IMR-90 (cell line): ENCODE data around the gene STAT1. TPM values are rescaled to one million over a fixed set of nuclear protein-coding genes. Genes with fewer than 3 reads are reported as not detected.
A peak's percentile ranks its signal among the peaks of the same experiment; 100 is the strongest.

Source experiments
- ATAC-seq: fragments of 200-7000 bp; cut with Tn5 transposase; 2 replicates; pipeline ENCODE4 v1.9.1; 2020; ENCODE audit warnings: low read depth, mild to moderate bottlenecking, moderate library complexity
- BruUV-seq: library from RNA; stranded (reverse); fragments of 400-500 nt; replicated peaks from 2 replicates; lab custom pipeline; 2021; lab: Mats Ljungman, UMichigan
- CTCF ChIA-PET: fragments of 300-600 bp; formaldehyde crosslinking; extraction: SDS; loops from one replicate; lab custom pipeline; 2021; ENCODE audit warnings: antibody characterized with exemption; lab: Yijun Ruan, JAX
- POLR2A ChIA-PET: fragments of 300-600 bp; sonication (Branson Sonifier 250); formaldehyde crosslinking; loops from one replicate; lab custom pipeline; 2022; ENCODE audit warnings: antibody characterized with exemption; ENCODE audit not compliant: unreplicated experiment; lab: Charles Lee
- DNase-seq: peaks from one replicate; pipeline ENCODE4 v3.0.0; 2013
- H2AFZ ChIP-seq: replicated peaks from 2 replicates; pipeline ENCODE3; 2013; ENCODE audit warnings: low read length, mild to moderate bottlenecking; ENCODE audit not compliant: poor library complexity
- H2AK5ac ChIP-seq: 2 replicates; pipeline ENCODE4 v1.6.1; 2013; ENCODE audit warnings: low read depth, low read length, inconsistent platforms
- H2AK9ac ChIP-seq: replicated peaks from 2 replicates; pipeline ENCODE3; 2013; ENCODE audit warnings: mild to moderate bottlenecking, low read depth, low read length, moderate library complexity; ENCODE audit not compliant: poor library complexity
- H2BK120ac ChIP-seq: 2 replicates; pipeline ENCODE4 v1.6.1; 2013; ENCODE audit warnings: low read depth, low read length, inconsistent platforms
- H2BK15ac ChIP-seq: 3 replicates; pipeline ENCODE4 v1.6.1; 2013; ENCODE audit warnings: low read depth, low read length, inconsistent platforms
- H2BK20ac ChIP-seq: 2 replicates; pipeline ENCODE4 v1.6.1; 2013; ENCODE audit warnings: low read depth, mild to moderate bottlenecking, inconsistent platforms, low read length, moderate library complexity
- H2BK5ac ChIP-seq: 2 replicates; pipeline ENCODE4 v1.6.1; 2013; ENCODE audit warnings: mild to moderate bottlenecking, low read depth, low read length, inconsistent platforms; ENCODE audit not compliant: poor library complexity, severe bottlenecking
- H3K14ac ChIP-seq: replicated peaks from 2 replicates; pipeline ENCODE4 v1.6.1; 2013; ENCODE audit warnings: low read depth, low read length, inconsistent platforms
- H3K18ac ChIP-seq: 2 replicates; pipeline ENCODE4 v1.6.1; 2013; ENCODE audit warnings: low read depth, low read length, control low read depth
- H3K23ac ChIP-seq: 2 replicates; pipeline ENCODE4 v1.6.1; 2013; ENCODE audit warnings: low read depth, low read length, inconsistent platforms
- H3K27ac ChIP-seq: 2 replicates; pipeline ENCODE4 v1.5.1; 2013; ENCODE audit warnings: mild to moderate bottlenecking, control low read depth, low read length; ENCODE audit not compliant: insufficient read depth
- H3K27me3 ChIP-seq: 2 replicates; pipeline ENCODE4 v1.6.1; 2013; ENCODE audit warnings: low read length; ENCODE audit not compliant: control insufficient read depth, insufficient read depth
- H3K36me3 ChIP-seq: 2 replicates; pipeline ENCODE4 v1.6.1; 2013; ENCODE audit warnings: low read length, mixed read lengths; ENCODE audit not compliant: control insufficient read depth, insufficient read depth
- H3K4ac ChIP-seq: 2 replicates; pipeline ENCODE4 v1.6.1; 2013; ENCODE audit warnings: low read depth, low read length, inconsistent platforms
- H3K4me1 ChIP-seq: 2 replicates; pipeline ENCODE4 v1.6.1; 2013; ENCODE audit warnings: low read length, mixed read lengths; ENCODE audit not compliant: control insufficient read depth, insufficient read depth
- H3K4me2 ChIP-seq: 2 replicates; pipeline ENCODE4 v1.6.1; 2013; ENCODE audit warnings: low read depth, mild to moderate bottlenecking, control low read depth, low read length, moderate library complexity
- H3K4me3 ChIP-seq: 2 replicates; pipeline ENCODE4 v1.5.1; 2013; ENCODE audit warnings: low read depth, mild to moderate bottlenecking, control low read depth, low read length, moderate library complexity; ENCODE audit not compliant: insufficient read depth
- H3K56ac ChIP-seq: 2 replicates; pipeline ENCODE4 v1.6.1; 2013; ENCODE audit warnings: low read length, inconsistent platforms; ENCODE audit not compliant: insufficient read depth; ENCODE audit errors: extremely low read depth
- H3K79me1 ChIP-seq, 2 experiments: 2 replicates each; pipeline ENCODE4 v1.6.1; 2013; ENCODE audit warnings: low read length in 2 of 2, inconsistent platforms in 1 of 2, low read depth in 1 of 2
- H3K9ac ChIP-seq: 2 replicates; pipeline ENCODE4 v1.6.1; 2013; ENCODE audit warnings: low read depth, low read length, control low read depth
- H3K9me1 ChIP-seq: 2 replicates; pipeline ENCODE4 v1.6.1; 2013; ENCODE audit warnings: low read length, inconsistent platforms; ENCODE audit not compliant: insufficient read depth
- H3K9me3 ChIP-seq: 2 replicates; pipeline ENCODE4 v1.6.1; 2013; ENCODE audit warnings: low read length; ENCODE audit not compliant: control insufficient read depth, insufficient read depth
- H4K20me1 ChIP-seq: 2 replicates; pipeline ENCODE4 v1.6.1; 2013; ENCODE audit warnings: low read length, inconsistent platforms; ENCODE audit not compliant: insufficient read depth
- H4K5ac ChIP-seq: 2 replicates; pipeline ENCODE4 v1.6.1; 2013; ENCODE audit warnings: mild to moderate bottlenecking, low read depth, low read length, control low read depth
- H4K8ac ChIP-seq, 2 experiments: 2 replicates each; pipeline ENCODE4 v1.6.1; 2013; ENCODE audit warnings: low read depth in 2 of 2, low read length in 2 of 2, control low read depth in 1 of 2, inconsistent platforms in 1 of 2
- H4K91ac ChIP-seq: 2 replicates; pipeline ENCODE4 v1.6.1; 2013; ENCODE audit warnings: low read depth, low read length, inconsistent platforms; ENCODE audit not compliant: insufficient read depth
- CEBPB ChIP-seq: IDR thresholded peaks from 2 replicates; pipeline ENCODE4 v1.6.1; 2012; ENCODE audit warnings: low read depth, low read length, improper control_type of control experiment
- CTCF ChIP-seq: conservative IDR thresholded peaks from 2 replicates; pipeline ENCODE4 v1.5.1; 2012; ENCODE audit warnings: mild to moderate bottlenecking, low read depth, low read length, improper control_type of control experiment
- FOS ChIP-seq: fragments of 150-350 bp; IDR thresholded peaks from 2 replicates; pipeline ENCODE4 v1.6.1; 2016; ENCODE audit warnings: low read depth, low read length
- MXI1 ChIP-seq: IDR thresholded peaks from 2 replicates; pipeline ENCODE4 v1.6.1; 2012; ENCODE audit warnings: low read depth, mild to moderate bottlenecking, low read length, moderate library complexity, borderline replicate concordance
- NFE2L2 ChIP-seq: fragments of 150-350 bp; IDR thresholded peaks from 2 replicates; pipeline ENCODE4 v1.6.1; 2016; ENCODE audit warnings: low read depth, mild to moderate bottlenecking, low read length
- POLR2A ChIP-seq: IDR thresholded peaks from 2 replicates; pipeline ENCODE4 v1.6.1; 2012; ENCODE audit warnings: mild to moderate bottlenecking, low read depth, low read length
- RAD21 ChIP-seq: IDR thresholded peaks from 2 replicates; pipeline ENCODE4 v1.6.1; 2012; ENCODE audit warnings: low read length, improper control_type of control experiment
- SMC3 ChIP-seq: fragments of 150-350 bp; IDR thresholded peaks from 2 replicates; pipeline ENCODE4 v1.6.1; 2016; ENCODE audit warnings: low read depth, mild to moderate bottlenecking, antibody characterized with exemption, low read length, moderate library complexity
- WGBS, 2 experiments: methylation state at CpG; one replicate each; pipeline versions ENCODE4 v1.1.5 to v1.1.7; 2013; ENCODE audit warnings: missing lambda C conversion rate in 2 of 2; ENCODE audit not compliant: insufficient read length in 1 of 2; ENCODE audit errors: extremely low coverage in 2 of 2; 5-methylcytosine and 5-hydroxymethylcytosine counted together
- dilution Hi-C: fragments of 300-500 bp; cut with HindIII; formaldehyde crosslinking; loops from one replicate; pipeline ENCODE4 v1.14.3; 2018; ENCODE audit warnings: low sequenced_read_pairs; ENCODE audit not compliant: unreplicated experiment
- in situ Hi-C: fragments of 300-500 bp; cut with MboI; formaldehyde crosslinking; loops from 3 replicates; pipeline ENCODE4 v1.14.3; 2019; ENCODE audit warnings: low sequenced_read_pairs, inconsistent platforms, mixed read lengths
- intact Hi-C: fragments of 100-400 bp; cut with micrococcal nuclease; formaldehyde crosslinking; loops from 2 replicates; pipeline ENCODE4 v1.10.0; 2022
- polyA plus RNA-seq, 3 experiments: library from polyadenylated mRNA; depleted of rRNA; stranded (reverse); fragments of >200 nt; gene quantifications; 2 replicates each; pipeline ENCODE4 v1.2.3, GENCODE V29; 2012; ENCODE audit warnings: low replicate concordance in 1 of 3
- total RNA-seq: library from RNA; depleted of rRNA; stranded (reverse); fragments of >200 nt; gene quantifications from 2 replicates; pipeline ENCODE4 v1.2.3, GENCODE V29; 2012
- TF ChIP-seq, protein P1 (sequence below): fragments of 150-350 bp; IDR thresholded peaks from 2 replicates; pipeline ENCODE4 v1.6.1; 2016; ENCODE audit warnings: low read depth, mild to moderate bottlenecking, low read length, moderate library complexity, borderline replicate concordance

Gene STAT1
- total and polyA plus RNA-seq, 2 of the 4 experiments (the other 2 are of a cell fraction), result 43.2 to 67.9 TPM

DNA sequence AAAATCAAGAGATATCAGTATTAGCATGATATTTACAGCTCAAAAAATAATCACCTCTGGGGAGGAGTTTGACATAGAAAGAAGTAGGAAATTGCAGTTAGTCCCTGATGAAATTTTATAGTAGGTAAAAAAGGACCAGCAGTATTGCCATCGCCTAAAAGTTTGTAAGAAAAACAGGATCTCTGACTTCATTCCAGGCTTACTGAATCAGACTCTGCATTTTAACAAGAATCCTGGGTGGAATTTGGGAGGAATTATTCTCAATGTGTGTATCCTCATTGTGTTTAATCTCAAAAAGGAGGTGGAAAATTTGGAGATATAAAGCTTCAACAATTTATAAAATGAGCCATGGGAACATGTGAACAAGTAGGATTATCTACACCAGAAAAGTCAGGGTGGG, 31.2 kb upstream of the STAT1 start:
- H3K4me3 ChIP-seq, result no peak overlapping the region
- peak overlapping the region; percentile 51; the same call in 1 of the 2 replicates for H3K27ac ChIP-seq
- peak overlapping the region; percentile 13; the same call in 1 of the 2 replicates for H3K4me2 ChIP-seq
- peaks cover 5% of the 10 kb centered on the region; the same call in 1 of the 2 replicates for H3K9me1 ChIP-seq
- POLR2A ChIA-PET, result no interaction called here
- H3K23ac ChIP-seq, result no peak overlapping the region
- intact Hi-C loops (loop anchor here (5.0 kb wide), 1 partner anchor 33 kb away; the partner anchor contains the start of gene STAT1), in situ Hi-C loops (no loop called here), dilution Hi-C loops (no loop called here)
- peak overlapping the region; percentile 73 for H3K4ac ChIP-seq
- peak overlapping the region; percentile 79 for H2BK5ac ChIP-seq
- BruUV-seq, result no TSS peak
- no peak overlapping the region for H3K56ac ChIP-seq
- no peaks in the 10 kb centered on the region for H3K27me3 ChIP-seq
- H2BK120ac ChIP-seq, result peak overlapping the region; percentile 56; the same call in 1 of the 2 replicates
- WGBS, 2 experiments, result 0% methylated on average over 1 of the region's 1 CpG; no CpG with 5 or more reads in 1 of the 2 experiments
- no peak overlapping the region for H3K9ac ChIP-seq
- no peaks in the 10 kb centered on the region for H3K36me3 ChIP-seq
- DNase-seq, result peak; percentile 46
- CTCF ChIA-PET, result no interaction called here
- no peak overlapping the region for H2AK9ac ChIP-seq
- H2AK5ac ChIP-seq, result peak overlapping the region; percentile 75; the same call in 1 of the 2 replicates
- peaks cover 3% of the 10 kb centered on the region for H3K9me3 ChIP-seq
- no peak overlapping the region for H2AFZ ChIP-seq
- peak overlapping the region; percentile 77; the same call in 1 of the 3 replicates for H2BK15ac ChIP-seq
- no peak for TF ChIP-seq FOS
- TF ChIP-seq RAD21, result no peak
- TF ChIP-seq, protein P1, sequence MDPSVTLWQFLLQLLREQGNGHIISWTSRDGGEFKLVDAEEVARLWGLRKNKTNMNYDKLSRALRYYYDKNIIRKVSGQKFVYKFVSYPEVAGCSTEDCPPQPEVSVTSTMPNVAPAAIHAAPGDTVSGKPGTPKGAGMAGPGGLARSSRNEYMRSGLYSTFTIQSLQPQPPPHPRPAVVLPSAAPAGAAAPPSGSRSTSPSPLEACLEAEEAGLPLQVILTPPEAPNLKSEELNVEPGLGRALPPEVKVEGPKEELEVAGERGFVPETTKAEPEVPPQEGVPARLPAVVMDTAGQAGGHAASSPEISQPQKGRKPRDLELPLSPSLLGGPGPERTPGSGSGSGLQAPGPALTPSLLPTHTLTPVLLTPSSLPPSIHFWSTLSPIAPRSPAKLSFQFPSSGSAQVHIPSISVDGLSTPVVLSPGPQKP, result no peak
- no peak for TF ChIP-seq POLR2A
- TF ChIP-seq CEBPB, result no peak
- TF ChIP-seq CTCF, result no peak
- no peak for TF ChIP-seq NFE2L2
- TF ChIP-seq SMC3, result no peak
- no peak for TF ChIP-seq MXI1
- H3K4me1 ChIP-seq, result peaks cover 17% of the 10 kb centered on the region
- no peaks in the 10 kb centered on the region; the same call in 1 of the 2 replicates for H4K20me1 ChIP-seq
- peak overlapping the region; percentile 86; the same call in 1 of the 2 replicates for H3K14ac ChIP-seq
- peak overlapping the region; percentile 75 for H4K91ac ChIP-seq
- no peaks in the 10 kb centered on the region for H3K79me1 ChIP-seq
- peak overlapping the region; percentile 49 to 65; a peak in 3 of 4 replicates for H4K8ac ChIP-seq
- H4K5ac ChIP-seq, result no peak overlapping the region
- H2BK20ac ChIP-seq, result peak overlapping the region; percentile 88
- H3K18ac ChIP-seq, result no peak overlapping the region; the same call in 1 of the 2 replicates
- peak; percentile 32 for ATAC-seq
